ENCODE results near the gene CFAP92. TPM values are rescaled to one million over a fixed set of nuclear protein-coding genes. Genes with fewer than 3 reads are reported as not detected.
"Not testable (repeated sequence)": the region's sequence is repeated elsewhere in the genome, so short reads cannot be mapped to it uniquely, and the experiment has no call there.

The CFAP92 gene
- polyA plus RNA-seq, 4 donors: 0.93 to 1.5 (median 1.2) TPM

GRCh38 chr3:128873244-128874022 is 120.4 kb downstream of the CFAP92 start:
- DNase-seq (ENCODE audit: low read depth in 4 of 4, low spot score in 3 of 4): no peak

GRCh38 chr3:128872744-128873143 is 121.1 kb downstream of the CFAP92 start:
- no peak for DNase-seq (ENCODE audit: low read depth in 4 of 4, low spot score in 3 of 4)

- no peak for DNase-seq (ENCODE audit: low read depth in 4 of 4, low spot score in 3 of 4)
These were observed 121.6 kb downstream of the CFAP92 start for GRCh38 chr3:128872282-128872681.

- DNase-seq (ENCODE audit: low read depth in 4 of 4, low spot score in 3 of 4): no peak
These were observed 123.5 kb downstream of the CFAP92 start for GRCh38 chr3:128870347-128870746.

GRCh38 chr3:128867200-128868125 is 126.4 kb downstream of the CFAP92 start:
- no peak for DNase-seq (ENCODE audit: low read depth in 4 of 4, low spot score in 3 of 4)

GRCh38 chr3:128864849-128865804 is 128.7 kb downstream of the CFAP92 start:
- not testable (repeated sequence) for DNase-seq (ENCODE audit: low read depth in 4 of 4, low spot score in 3 of 4)

GRCh38 chr3:128864351-128864811 is 129.5 kb downstream of the CFAP92 start:
- no peak for DNase-seq (ENCODE audit: low read depth in 4 of 4, low spot score in 3 of 4)

- DNase-seq (ENCODE audit: low read depth in 4 of 4, low spot score in 3 of 4): no peak
These were observed 130.3 kb downstream of the CFAP92 start for GRCh38 chr3:128863560-128863959.

GRCh38 chr3:128861491-128861890 is 132.4 kb downstream of the CFAP92 start:
- no peak for DNase-seq (ENCODE audit: low read depth in 4 of 4, low spot score in 3 of 4)

Other genes starting within 250 kb of the CFAP92 start
- gene ACAD9, start 114.5 kb downstream of the CFAP92 start, polyA plus RNA-seq (ENCODE audit: insufficient read length in 4 of 4): 10 to 100 TPM; 30.3 to 40.6 (median 38.4) TPM
- 1 to 10 TPM; 2.1 to 3.0 (median 2.7) TPM for gene EFCC1, start 7.2 kb upstream of the CFAP92 start, polyA plus RNA-seq (ENCODE audit: insufficient read length in 4 of 4)
- gene GP9, start 66.7 kb upstream of the CFAP92 start, polyA plus RNA-seq (ENCODE audit: insufficient read length in 4 of 4): 1 to 10 TPM in 2 of 4 donors, under 1 TPM in 2; 0.97 to 2.4 (median 1.1) TPM
- 1 to 10 TPM; 5.6 to 7.2 (median 6.5) TPM for gene RAB43, start 127.7 kb upstream of the CFAP92 start, polyA plus RNA-seq (ENCODE audit: insufficient read length in 4 of 4)
- 10 to 100 TPM; 48.6 to 56.0 (median 50.8) TPM for gene ISY1, start 167.0 kb upstream of the CFAP92 start, polyA plus RNA-seq (ENCODE audit: insufficient read length in 4 of 4)
- gene CNBP, start 189.8 kb upstream of the CFAP92 start, polyA plus RNA-seq (ENCODE audit: insufficient read length in 4 of 4): 100 to 1,000 TPM; 401 to 432 (median 416) TPM

All from right renal pelvis (tissue), 4 donors.